Activated naive CD4-positive, alpha-beta T cell treated with anti-CD3 and anti-CD28 coated beads, Interleukin-2, amount 50 U/mL, for 24 hours (primary cell): Measurements from ENCODE around the gene ZNF143.
"Not testable (repeated sequence)": the region's sequence is repeated elsewhere in the genome, so short reads cannot be mapped to it uniquely, and the experiment has no call there.

ENCODE experiments used
- H3K27ac Mint-ChIP-seq: one replicate; pipeline ENCODE4 v1.8.0; 2021; ENCODE audit warnings: mild to moderate bottlenecking, mixed read lengths
- H3K27me3 Mint-ChIP-seq: one replicate; pipeline ENCODE4 v1.8.0; 2021; ENCODE audit warnings: mixed read lengths
- H3K36me3 Mint-ChIP-seq: one replicate; pipeline ENCODE4 v1.8.0; 2021; ENCODE audit warnings: mixed read lengths
- H3K4me1 Mint-ChIP-seq: one replicate; pipeline ENCODE4 v1.8.0; 2021; ENCODE audit warnings: mixed read lengths
- H3K4me3 Mint-ChIP-seq: one replicate; pipeline ENCODE4 v1.8.0; 2021; ENCODE audit warnings: mild to moderate bottlenecking, mixed read lengths
- H3K9me3 Mint-ChIP-seq: one replicate; pipeline ENCODE4 v1.8.0; 2021; ENCODE audit warnings: mixed read lengths

The ZNF143 gene

DNA sequence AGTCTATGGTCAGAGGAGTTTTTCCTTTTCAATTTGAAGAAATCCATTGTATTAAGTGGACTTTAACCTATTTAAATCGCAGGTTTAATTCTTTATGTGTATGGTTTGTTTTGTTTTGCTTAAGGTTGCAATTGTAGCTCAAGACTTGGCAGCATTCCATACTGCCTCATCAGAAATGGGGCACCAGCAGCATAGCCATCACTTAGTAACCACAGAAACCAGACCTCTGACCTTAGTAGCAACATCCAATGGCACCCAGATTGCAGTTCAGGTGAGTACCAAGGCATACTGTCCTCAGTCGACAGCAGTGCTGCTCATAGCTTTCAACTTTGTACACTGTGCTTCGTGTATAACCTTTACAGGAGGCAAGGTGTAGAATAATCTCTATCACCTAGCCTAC, 64.3 kb downstream of the ZNF143 start:
- no peaks in the 10 kb centered on the region for H3K27me3 Mint-ChIP-seq
- H3K36me3 Mint-ChIP-seq, result peaks cover 7% of the 10 kb centered on the region
- no peaks in the 10 kb centered on the region for H3K9me3 Mint-ChIP-seq
- no peak overlapping the region for H3K4me3 Mint-ChIP-seq
- H3K27ac Mint-ChIP-seq, result no peak overlapping the region
- no peaks in the 10 kb centered on the region for H3K4me1 Mint-ChIP-seq

DNA sequence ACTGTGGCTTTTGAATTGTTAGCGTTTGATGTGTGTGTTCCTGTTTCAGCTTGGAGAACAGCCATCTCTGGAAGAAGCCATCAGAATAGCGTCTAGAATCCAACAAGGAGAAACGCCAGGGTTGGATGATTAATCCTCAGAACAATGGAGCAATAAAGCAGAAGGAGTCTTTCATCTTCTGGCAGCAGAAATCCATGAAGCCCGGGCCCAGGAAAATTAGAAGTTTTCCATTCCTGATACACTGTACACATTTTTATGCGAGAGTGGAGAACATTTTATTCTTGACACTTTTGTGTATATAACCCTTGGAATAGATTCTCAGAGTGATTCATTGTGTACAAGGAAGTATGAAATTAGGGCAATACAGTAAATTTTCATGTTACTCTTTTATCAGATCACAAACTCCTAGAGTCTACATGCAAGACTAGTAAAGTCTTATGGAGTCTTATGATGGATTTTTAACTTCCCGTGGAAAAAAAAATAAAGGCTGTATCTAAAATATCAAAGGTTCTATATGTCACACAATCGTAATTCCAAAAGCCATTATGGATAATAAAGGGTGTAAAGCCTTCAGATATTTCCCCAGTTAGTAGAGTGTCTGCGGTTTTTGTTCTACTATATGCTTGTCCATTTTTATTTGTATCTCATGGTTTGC, 66.8 kb downstream of the ZNF143 start:
- peaks cover 5% of the 10 kb centered on the region for H3K36me3 Mint-ChIP-seq
- H3K4me1 Mint-ChIP-seq, result no peaks in the 10 kb centered on the region
- H3K27ac Mint-ChIP-seq, result no peak overlapping the region
- H3K9me3 Mint-ChIP-seq, result no peaks in the 10 kb centered on the region
- H3K27me3 Mint-ChIP-seq, result no peaks in the 10 kb centered on the region
- H3K4me3 Mint-ChIP-seq, result no peak overlapping the region

DNA sequence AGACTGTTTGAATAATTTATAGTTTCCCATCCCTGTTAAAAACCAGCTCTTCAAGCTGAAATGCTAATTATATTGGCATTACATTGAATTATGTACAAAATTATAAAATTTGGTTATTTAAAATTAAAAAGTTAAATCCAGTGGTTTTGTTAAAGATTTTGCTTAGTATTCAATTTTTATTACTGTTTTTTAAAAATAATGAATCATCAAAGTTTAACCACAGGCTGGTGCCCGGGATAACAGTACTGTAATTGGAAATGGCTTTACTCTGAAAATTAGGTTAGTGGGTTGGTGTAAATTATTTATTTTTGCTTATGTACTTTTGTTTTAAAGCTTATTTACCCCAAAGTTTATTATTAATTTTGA, 67.3 kb downstream of the ZNF143 start:
- Mint-ChIP-seq H3K27ac (no peak overlapping the region), H3K36me3 (peaks cover 5% of the 10 kb centered on the region), H3K27me3 (no peaks in the 10 kb centered on the region), H3K9me3 (no peaks in the 10 kb centered on the region), H3K4me1 (no peaks in the 10 kb centered on the region), H3K4me3 (no peak overlapping the region)

DNA sequence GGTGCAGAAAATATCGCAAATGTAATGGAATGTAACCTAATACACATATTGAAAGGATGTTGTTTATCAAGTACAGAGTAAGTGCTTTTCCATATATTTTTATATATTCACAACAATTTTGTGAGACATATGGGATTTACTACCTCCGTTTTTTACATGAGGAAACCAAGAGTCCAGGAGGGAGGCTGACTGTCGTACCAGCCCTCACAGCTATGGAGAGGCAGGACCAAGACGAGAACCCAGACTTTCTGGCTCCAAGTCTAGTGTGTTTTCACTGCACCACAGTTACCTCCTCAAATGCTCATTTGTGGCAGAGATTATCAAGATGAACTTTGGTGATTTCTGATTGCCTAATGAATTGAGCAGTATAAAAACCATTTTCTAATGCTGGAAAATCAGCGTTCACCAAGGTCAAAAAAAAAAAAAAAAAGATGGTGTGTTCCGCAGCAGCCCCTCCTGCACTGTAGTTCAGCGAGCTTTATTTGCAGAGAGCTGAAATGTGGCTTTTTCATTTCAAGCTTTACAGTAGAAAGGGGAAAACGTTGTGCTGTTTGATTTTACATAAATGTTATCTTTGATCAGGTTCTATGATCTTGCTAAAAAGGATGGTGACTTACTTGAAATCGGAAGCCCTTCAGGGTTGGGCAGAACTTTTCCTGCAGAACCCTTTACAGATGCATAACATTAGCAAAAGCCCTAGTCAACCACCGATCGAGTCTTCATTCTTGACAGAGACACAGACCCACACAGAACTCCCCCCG, 67.9 kb downstream of the ZNF143 start:
- Mint-ChIP-seq H3K9me3 (no peaks in the 10 kb centered on the region), H3K27ac (no peak overlapping the region), H3K36me3 (peaks cover 5% of the 10 kb centered on the region), H3K4me1 (no peaks in the 10 kb centered on the region), H3K4me3 (no peak overlapping the region), H3K27me3 (no peaks in the 10 kb centered on the region)

DNA sequence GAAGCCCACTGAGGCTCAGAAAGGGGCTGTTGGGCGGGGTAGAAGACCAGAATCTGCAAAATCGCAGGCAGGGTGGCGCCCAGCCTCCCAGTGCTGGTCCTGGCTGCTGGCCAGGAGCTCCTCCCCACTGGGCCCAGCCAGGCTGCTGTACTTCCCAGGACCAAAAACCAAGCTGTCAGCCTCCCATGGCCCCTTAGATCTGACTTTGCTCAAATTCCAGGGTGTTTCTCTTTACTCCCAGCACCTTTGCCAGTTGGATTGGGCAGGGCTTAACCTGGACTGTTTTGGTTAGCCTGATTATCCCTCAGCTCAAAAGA, 68.5 kb downstream of the ZNF143 start:
- Mint-ChIP-seq H3K4me1 (no peaks in the 10 kb centered on the region), H3K36me3 (peaks cover 5% of the 10 kb centered on the region), H3K27ac (no peak overlapping the region), H3K9me3 (no peaks in the 10 kb centered on the region), H3K27me3 (no peaks in the 10 kb centered on the region), H3K4me3 (no peak overlapping the region)

DNA sequence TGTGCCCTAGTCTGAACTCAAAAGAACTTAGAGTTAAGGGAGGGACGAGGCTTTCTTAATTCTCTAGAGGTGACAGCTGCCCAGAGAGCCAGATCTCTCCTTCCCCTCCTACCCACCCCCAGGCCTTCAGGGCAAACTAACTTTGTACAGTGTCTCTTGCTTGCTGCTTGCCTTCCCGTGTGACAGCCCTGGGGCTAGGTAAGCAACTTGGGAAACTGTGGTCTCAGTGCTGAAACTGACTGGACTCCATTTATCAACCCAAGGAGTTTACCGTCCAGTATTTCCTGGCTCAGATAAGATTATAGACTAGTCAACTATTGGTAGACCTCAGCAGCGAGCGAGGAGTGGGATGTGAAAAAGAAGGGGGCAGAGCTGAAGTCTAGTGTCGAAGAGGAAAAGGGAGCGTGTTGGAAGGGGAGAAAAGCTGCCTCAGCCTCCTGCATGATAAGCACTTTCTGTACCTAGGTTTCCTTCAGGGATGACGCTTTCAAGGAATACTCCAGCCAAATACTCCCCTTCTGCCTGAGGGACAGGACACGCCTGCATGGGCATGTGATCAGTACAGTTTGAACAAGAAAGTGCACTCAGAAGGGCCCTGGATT, 69.3 kb downstream of the ZNF143 start:
- H3K27ac Mint-ChIP-seq, result no peak overlapping the region
- no peaks in the 10 kb centered on the region for H3K9me3 Mint-ChIP-seq
- H3K27me3 Mint-ChIP-seq, result no peaks in the 10 kb centered on the region
- no peaks in the 10 kb centered on the region for H3K4me1 Mint-ChIP-seq
- peaks cover 5% of the 10 kb centered on the region for H3K36me3 Mint-ChIP-seq
- no peak overlapping the region for H3K4me3 Mint-ChIP-seq

DNA sequence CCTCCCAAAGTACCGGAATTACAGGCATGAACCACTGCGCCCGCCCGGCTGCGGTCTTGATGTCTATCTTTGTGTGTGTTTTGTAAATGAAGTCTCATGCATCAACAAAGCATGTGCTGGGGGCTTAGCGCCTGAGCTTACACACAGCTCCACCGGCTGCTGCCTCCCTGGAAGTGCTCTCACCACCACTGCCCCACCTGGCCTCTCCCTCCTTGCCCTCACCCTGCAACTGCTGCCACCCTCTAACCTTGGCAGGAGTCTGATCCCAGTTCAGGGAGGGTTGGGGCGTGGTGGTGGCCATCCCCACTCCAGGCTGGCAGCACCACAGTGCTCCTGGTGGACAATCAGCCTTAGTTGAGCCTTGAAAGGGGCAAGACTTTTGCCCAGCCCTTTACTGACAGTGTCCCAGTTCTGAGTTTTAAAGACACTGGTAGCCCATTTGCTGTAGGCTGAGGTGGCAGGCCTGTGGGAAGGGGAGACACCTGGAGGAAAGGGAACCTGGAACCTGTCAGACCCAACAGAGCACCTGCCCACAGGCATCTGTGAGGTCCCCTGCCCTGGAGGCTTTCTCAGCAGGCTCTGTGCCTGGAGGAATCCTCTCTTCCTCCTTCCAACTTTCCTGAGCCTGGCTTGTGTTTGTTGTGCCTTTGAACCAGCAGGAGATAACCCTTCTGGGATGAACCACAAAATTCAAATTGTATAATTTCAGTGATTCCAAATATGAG, 70.3 kb downstream of the ZNF143 start:
- Mint-ChIP-seq H3K27me3 (no peaks in the 10 kb centered on the region), H3K9me3 (no peaks in the 10 kb centered on the region), H3K4me1 (no peaks in the 10 kb centered on the region), H3K4me3 (no peak overlapping the region), H3K27ac (no peak overlapping the region), H3K36me3 (peaks cover 5% of the 10 kb centered on the region)

DNA sequence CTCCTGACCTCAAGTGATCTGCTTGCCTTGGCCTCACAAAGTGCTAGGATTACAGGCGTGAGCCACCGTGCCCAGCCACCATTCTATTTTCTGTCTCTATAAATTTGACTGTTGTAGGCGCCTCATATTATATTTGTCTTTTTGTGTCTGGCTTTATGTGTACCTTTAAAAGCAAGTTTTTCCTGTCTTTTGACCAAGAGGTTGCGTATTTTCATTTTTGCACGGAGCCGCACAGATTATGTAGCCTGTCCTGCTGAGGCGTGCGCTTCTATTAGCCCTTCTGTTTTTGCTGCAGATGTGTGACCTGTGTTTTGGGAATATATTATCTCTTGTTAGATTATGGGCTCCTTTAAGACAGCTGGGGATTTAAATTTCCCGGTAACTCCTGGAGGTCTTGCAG, 72.2 kb downstream of the ZNF143 start:
- Mint-ChIP-seq H3K4me3 (no peak overlapping the region), H3K4me1 (no peaks in the 10 kb centered on the region), H3K36me3 (no peaks in the 10 kb centered on the region), H3K27me3 (no peaks in the 10 kb centered on the region), H3K9me3 (no peaks in the 10 kb centered on the region), H3K27ac (no peak overlapping the region)

DNA sequence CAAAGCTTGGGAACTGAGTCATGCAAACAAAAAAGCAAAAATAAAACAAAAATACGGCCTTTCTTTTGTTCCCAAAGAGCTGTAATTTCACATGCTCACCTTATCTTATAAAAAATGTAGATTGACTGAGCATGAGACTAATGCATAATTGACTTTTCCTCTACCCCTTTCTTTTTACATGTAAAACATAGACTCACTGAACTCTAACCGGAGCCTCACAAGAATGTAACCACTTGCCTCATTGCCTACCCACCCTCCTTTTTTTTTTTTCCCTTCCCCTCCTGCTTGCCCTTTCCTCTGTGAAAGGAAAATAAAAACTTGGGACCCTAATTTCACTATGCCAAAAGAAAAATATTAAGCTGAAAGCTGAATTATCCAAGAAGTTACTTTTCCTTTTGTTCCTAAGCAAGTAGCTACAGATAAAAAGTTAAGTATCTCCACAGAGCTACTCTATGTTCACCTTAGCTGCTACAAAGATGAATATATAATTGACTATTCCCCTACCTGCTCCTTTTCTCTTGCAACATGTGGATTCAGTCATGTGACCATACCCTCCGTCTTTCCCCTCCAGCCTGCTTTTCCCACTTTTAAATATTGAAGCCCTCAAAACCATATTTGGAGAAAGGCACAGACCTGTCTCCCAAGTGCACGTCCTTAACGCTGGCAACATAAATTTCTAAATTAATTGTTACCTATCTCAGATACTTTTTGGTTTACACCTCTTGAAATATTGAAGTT, 73.1 kb downstream of the ZNF143 start:
- Mint-ChIP-seq H3K36me3 (no peaks in the 10 kb centered on the region), H3K4me1 (no peaks in the 10 kb centered on the region), H3K27me3 (no peaks in the 10 kb centered on the region), H3K4me3 (no peak overlapping the region), H3K9me3 (no peaks in the 10 kb centered on the region), H3K27ac (no peak overlapping the region)

DNA sequence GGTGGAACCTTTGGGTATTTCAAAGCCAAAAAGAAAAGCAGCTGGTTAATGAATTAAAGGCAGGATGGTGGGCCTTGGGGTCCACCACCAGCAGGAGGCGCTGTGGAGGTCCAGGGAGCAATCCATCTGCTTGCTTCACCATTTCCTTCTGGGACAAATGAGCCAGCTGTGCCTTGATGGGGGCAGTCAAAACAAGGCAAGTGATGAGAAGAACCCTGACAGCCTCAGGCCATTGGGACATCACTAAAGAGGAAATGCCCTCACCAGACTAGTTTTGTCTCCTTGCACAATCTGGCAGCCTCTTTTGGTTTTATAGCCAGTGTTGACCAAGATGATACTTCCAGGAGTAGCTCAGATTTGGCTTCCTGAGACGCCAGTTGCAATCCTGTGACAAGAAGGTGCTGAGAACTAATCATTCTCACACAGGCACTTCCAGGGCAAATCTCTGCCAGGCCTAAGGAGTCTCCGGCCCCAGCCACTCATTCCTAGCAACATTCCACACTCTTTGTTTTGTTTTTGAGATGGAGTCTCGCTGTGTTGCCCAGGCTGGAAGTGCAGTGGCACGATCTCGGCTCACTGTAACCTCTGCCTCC, 74.5 kb downstream of the ZNF143 start:
- Mint-ChIP-seq H3K4me1 (no peaks in the 10 kb centered on the region), H3K36me3 (no peaks in the 10 kb centered on the region), H3K27me3 (no peaks in the 10 kb centered on the region), H3K4me3 (no peak overlapping the region), H3K27ac (no peak overlapping the region), H3K9me3 (no peaks in the 10 kb centered on the region)

DNA sequence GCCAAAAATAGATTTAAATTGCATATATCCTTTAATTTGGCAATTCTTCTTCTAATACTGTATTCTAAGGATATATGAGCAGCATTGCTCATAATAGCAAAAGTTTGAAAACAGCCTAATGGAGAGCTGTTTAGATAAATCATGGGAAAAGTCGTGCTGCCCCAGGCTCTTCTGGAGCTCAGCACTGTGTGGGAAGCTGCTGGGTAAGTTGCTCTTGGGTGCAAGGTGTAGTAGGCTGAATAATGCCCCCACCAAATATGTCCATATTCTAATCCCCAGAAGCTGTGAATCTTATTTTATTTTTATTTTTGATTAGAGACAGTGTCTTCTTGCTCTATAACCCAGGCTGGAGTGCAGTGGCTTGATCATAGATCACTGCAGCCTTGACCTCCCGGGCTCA, 77.7 kb downstream of the ZNF143 start:
- no peak overlapping the region for H3K4me3 Mint-ChIP-seq
- peaks cover 1% of the 10 kb centered on the region for H3K36me3 Mint-ChIP-seq
- no peaks in the 10 kb centered on the region for H3K4me1 Mint-ChIP-seq
- H3K9me3 Mint-ChIP-seq, result no peaks in the 10 kb centered on the region
- no peaks in the 10 kb centered on the region for H3K27me3 Mint-ChIP-seq
- H3K27ac Mint-ChIP-seq, result no peak overlapping the region

DNA sequence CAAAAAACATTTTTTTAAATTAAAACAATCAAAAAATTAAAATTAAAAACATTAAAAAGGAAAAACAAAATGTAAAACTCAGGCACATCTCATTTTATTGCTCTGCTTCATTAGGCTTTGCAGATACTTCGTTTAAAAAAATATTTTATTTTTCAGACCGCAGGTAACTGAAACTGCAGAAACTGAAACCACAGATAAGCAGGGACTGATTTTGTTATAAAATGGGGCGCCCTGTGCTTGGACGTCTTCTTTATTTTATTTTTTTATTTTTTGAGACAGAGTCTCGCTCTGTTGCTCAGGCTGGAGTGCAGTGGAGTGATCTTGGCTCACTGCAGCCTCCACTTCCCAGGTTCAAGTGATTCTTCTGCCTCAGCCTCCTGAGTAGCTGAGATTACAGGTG, 88.4 kb downstream of the ZNF143 start:
- not testable (repeated sequence) for H3K36me3 Mint-ChIP-seq, H3K27ac Mint-ChIP-seq, H3K4me1 Mint-ChIP-seq, H3K9me3 Mint-ChIP-seq, H3K27me3 Mint-ChIP-seq, H3K4me3 Mint-ChIP-seq

DNA sequence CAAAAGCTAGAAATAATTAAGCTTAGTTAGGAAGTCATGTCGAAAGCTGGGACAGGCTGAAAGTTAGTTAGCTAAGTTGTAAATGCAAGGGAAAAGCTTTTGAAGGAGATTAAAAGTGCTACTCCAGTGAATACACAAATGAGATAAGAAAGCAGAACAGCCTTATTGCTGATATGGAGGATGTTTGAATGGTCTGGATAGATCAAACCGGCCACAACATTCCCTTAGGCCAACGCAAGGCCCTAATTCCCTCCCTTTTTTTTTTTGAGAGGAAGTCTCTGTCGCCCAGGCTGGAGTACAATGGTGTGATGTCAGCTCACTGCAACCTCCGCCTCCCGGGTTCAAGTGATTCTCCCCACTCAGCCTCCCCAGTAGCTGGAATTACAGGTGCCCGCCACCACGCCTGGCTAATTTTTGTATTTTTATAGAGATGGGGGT, 89.4 kb downstream of the ZNF143 start:
- H3K4me3 Mint-ChIP-seq, result no peak overlapping the region
- no peaks in the 10 kb centered on the region for H3K9me3 Mint-ChIP-seq
- no peaks in the 10 kb centered on the region for H3K4me1 Mint-ChIP-seq
- H3K36me3 Mint-ChIP-seq, result peaks cover 4% of the 10 kb centered on the region
- no peaks in the 10 kb centered on the region for H3K27me3 Mint-ChIP-seq
- no peak overlapping the region for H3K27ac Mint-ChIP-seq

DNA sequence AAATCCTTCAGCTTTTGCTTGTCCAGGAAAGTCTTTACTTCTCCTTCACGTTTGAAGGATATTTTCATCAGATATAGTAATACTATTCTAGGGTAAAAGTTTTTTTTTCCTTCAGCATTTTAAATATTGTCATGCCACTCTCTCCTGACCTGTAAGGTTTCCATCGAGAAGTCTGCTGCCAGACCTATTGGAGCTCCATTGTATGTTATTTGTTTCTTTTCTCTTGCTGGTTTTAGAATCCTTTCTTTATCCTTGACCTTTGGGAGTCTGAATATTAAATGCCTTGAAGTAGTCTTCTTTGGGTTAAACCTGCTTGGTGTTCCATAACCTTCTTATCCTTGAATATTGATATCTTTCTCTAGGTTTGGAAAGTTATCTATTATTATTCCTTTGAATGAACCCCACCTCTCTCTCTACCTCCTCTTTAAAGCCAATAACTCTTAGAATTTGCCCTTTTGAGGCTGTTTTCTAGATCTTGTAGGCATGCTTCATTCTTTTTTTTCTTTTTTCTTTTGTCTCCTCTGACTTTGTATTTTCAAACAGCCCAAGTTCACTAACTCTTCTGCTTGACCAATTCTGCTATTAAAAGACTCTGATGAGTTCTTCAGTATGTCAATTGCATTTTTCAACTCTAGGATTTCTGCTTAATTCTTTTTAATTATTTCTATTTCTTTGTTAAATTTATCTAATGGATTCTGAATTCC, 100.6 kb downstream of the ZNF143 start:
- Mint-ChIP-seq H3K27me3 (no peaks in the 10 kb centered on the region), H3K4me3 (no peak overlapping the region), H3K4me1 (peaks cover 8% of the 10 kb centered on the region), H3K9me3 (peaks cover 16% of the 10 kb centered on the region), H3K27ac (no peak overlapping the region), H3K36me3 (peaks cover 37% of the 10 kb centered on the region)

DNA sequence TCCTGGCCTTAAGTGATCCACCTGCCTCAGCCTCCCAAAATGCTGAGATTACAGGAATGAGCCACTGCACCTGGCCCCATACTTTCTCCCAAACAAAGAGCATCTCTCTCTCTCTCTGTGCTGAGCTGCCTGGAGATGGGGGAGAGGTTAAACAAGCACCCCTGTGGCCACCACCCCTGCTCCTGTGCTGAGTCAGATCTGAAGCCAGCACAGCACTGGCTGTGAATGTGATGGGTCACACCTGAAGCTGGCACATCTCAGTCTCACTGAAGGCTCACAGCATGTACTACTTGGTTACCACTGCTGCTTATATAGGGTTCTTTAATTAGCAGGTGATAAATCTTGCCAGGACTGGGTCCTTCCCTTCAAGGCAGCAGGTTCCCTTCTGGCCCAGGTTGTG, 101.9 kb downstream of the ZNF143 start:
- Mint-ChIP-seq H3K27me3 (no peaks in the 10 kb centered on the region), H3K36me3 (peaks cover 29% of the 10 kb centered on the region), H3K4me1 (peaks cover 8% of the 10 kb centered on the region), H3K4me3 (no peak overlapping the region), H3K27ac (no peak overlapping the region), H3K9me3 (peaks cover 16% of the 10 kb centered on the region)
